A673 (cell line): ENCODE measurements around the gene TFAP2C. TPM values are rescaled to one million over a fixed set of nuclear protein-coding genes. Genes with fewer than 3 reads are reported as not detected.
"Not testable (repeated sequence)": the region's sequence is repeated elsewhere in the genome, so short reads cannot be mapped to it uniquely, and the experiment has no call there.

ENCODE experiments used
- BruUV-seq: library from RNA; stranded (reverse); fragments of 400-500 nt; replicated peaks from 2 replicates; lab custom pipeline; 2021; lab: Mats Ljungman, UMichigan
- CTCF ChIA-PET: fragments of 300-600 bp; sonication (Branson Sonifier 250); formaldehyde crosslinking; loops from one replicate; lab custom pipeline; 2022; ENCODE audit warnings: antibody characterized with exemption; lab: Charles Lee
- POLR2A ChIA-PET: fragments of 300-600 bp; sonication (Branson Sonifier 250); formaldehyde crosslinking; loops from one replicate; lab custom pipeline; 2022; ENCODE audit warnings: antibody characterized with exemption; ENCODE audit not compliant: low non-redundant PET; lab: Charles Lee
- DNase-seq: peaks from one replicate; pipeline ENCODE4 v3.0.0-alpha.2; 2015; ENCODE audit warnings: low spot score
- H3K27ac ChIP-seq: fragments of 200-600 bp; sonication (generic); 2 replicates; pipeline ENCODE4 v1.5.1; 2016; ENCODE audit warnings: mixed run types, low read depth, mild to moderate bottlenecking, mixed read lengths, antibody characterized with exemption, low read length; ENCODE audit not compliant: poor library complexity, severe bottlenecking
- H3K27me3 ChIP-seq: fragments of 200-600 bp; sonication (generic); replicated peaks from 2 replicates; pipeline ENCODE4 v1.6.1; 2017; ENCODE audit warnings: mixed run types, low read depth, mild to moderate bottlenecking, mixed read lengths, antibody characterized with exemption, low read length; ENCODE audit not compliant: insufficient read depth, poor library complexity
- H3K36me3 ChIP-seq: fragments of 200-600 bp; sonication (generic); 2 replicates; pipeline ENCODE4 v1.6.1; 2016; ENCODE audit warnings: mixed run types, mild to moderate bottlenecking, mixed read lengths, antibody characterized with exemption, low read length; ENCODE audit not compliant: insufficient read depth, poor library complexity, severe bottlenecking
- H3K4me1 ChIP-seq: fragments of 200-600 bp; sonication (generic); 2 replicates; pipeline ENCODE4 v1.6.1; 2017; ENCODE audit warnings: mixed run types, mild to moderate bottlenecking, mixed read lengths, antibody characterized with exemption, low read length; ENCODE audit not compliant: insufficient read depth, poor library complexity, severe bottlenecking
- H3K4me3 ChIP-seq: fragments of 200-600 bp; sonication (generic); 2 replicates; pipeline ENCODE4 v1.5.1; 2016; ENCODE audit warnings: low read depth, mixed run types, mild to moderate bottlenecking, mixed read lengths, low read length; ENCODE audit not compliant: poor library complexity, severe bottlenecking
- H3K9me3 ChIP-seq: fragments of 200-600 bp; sonication (generic); 2 replicates; pipeline ENCODE4 v1.6.1; 2016; ENCODE audit warnings: mixed run types, low read depth, mild to moderate bottlenecking, mixed read lengths, antibody characterized with exemption, low read length; ENCODE audit not compliant: poor library complexity, severe bottlenecking
- CTCF ChIP-seq: fragments of 300-800, 200-600 bp; sonication (generic); conservative IDR thresholded peaks from 2 replicates; pipeline ENCODE4 v1.5.1; 2017; ENCODE audit warnings: low read depth, mild to moderate bottlenecking, antibody characterized with exemption, low read length, moderate library complexity, mixed read lengths
- EZH2 ChIP-seq: fragments of 200-600 bp; sonication (generic); IDR thresholded peaks from 2 replicates; pipeline ENCODE4 v1.6.1; 2017; ENCODE audit warnings: borderline replicate concordance, low read depth, mild to moderate bottlenecking, mixed read lengths, antibody characterized with exemption, low read length; ENCODE audit not compliant: poor library complexity, severe bottlenecking
- intact Hi-C: fragments of 100-400 bp; cut with micrococcal nuclease; formaldehyde crosslinking; loops from one replicate; pipeline ENCODE4 v1.10.0; 2022; ENCODE audit not compliant: unreplicated experiment
- total RNA-seq: library from RNA; stranded (reverse); gene quantifications from 2 replicates; pipeline ENCODE4 v1.2.3, GENCODE V29; 2021

TFAP2C gene
- total RNA-seq, 1 experiment from 2014 or later: 0.11 TPM

- BruUV-seq: no TSS peak
These were observed 24.1 kb downstream of the TFAP2C start for GRCh38 chr20:56653211-56653610.

GRCh38 chr20:56656632-56657031, 27.5 kb downstream of the TFAP2C start:
- H3K27ac ChIP-seq: no peak overlapping the region
- no peaks in the 10 kb centered on the region for H3K36me3 ChIP-seq
- H3K4me1 ChIP-seq: no peaks in the 10 kb centered on the region
- intact Hi-C loops: no loop called here
- TF ChIP-seq EZH2: no peak
- TF ChIP-seq CTCF: no peak
- no peak overlapping the region for H3K4me3 ChIP-seq
- POLR2A ChIA-PET: no interaction called here
- CTCF ChIA-PET: no interaction called here
- no TSS peak for BruUV-seq
- H3K27me3 ChIP-seq: peaks cover 37% of the 10 kb centered on the region
- H3K9me3 ChIP-seq: no peaks in the 10 kb centered on the region
- no peak for DNase-seq

More at GRCh38 chr20:56653211-56653610, 24.1 kb downstream of the TFAP2C start:
- Histone ChIP-seq H3K27me3 (peaks cover 33% of the 10 kb centered on the region), H3K4me1 (no peaks in the 10 kb centered on the region), H3K27ac (no peak overlapping the region), H3K4me3 (no peak overlapping the region), H3K36me3 (no peaks in the 10 kb centered on the region), H3K9me3 (no peaks in the 10 kb centered on the region)
- ChIA-PET CTCF (no interaction called here), POLR2A (no interaction called here)
- TF ChIP-seq EZH2 (no peak), CTCF (no peak)
- DNase-seq: no peak
- intact Hi-C loops: no loop called here

GRCh38 chr20:56657879-56658278, 28.8 kb downstream of the TFAP2C start:
- ChIA-PET CTCF (no interaction called here), POLR2A (no interaction called here)
- BruUV-seq: no TSS peak
- no peak for TF ChIP-seq EZH2
- Histone ChIP-seq H3K27me3 (peaks cover 34% of the 10 kb centered on the region), H3K4me1 (no peaks in the 10 kb centered on the region), H3K27ac (no peak overlapping the region), H3K4me3 (no peak overlapping the region), H3K9me3 (no peaks in the 10 kb centered on the region), H3K36me3 (no peaks in the 10 kb centered on the region)
- intact Hi-C loops: no loop called here
- no peak for DNase-seq

- DNase-seq, H3K36me3 ChIP-seq, H3K4me1 ChIP-seq, H3K4me3 ChIP-seq, BruUV-seq, H3K9me3 ChIP-seq, intact Hi-C loops, H3K27ac ChIP-seq, POLR2A ChIA-PET, CTCF ChIA-PET: not testable (repeated sequence)
- peaks cover 34% of the 10 kb centered on the region for H3K27me3 ChIP-seq
These were observed 29.3 kb downstream of the TFAP2C start for GRCh38 chr20:56658341-56658947.
